Testis (tissue), 2 donors: Measurements from ENCODE around the gene SMLR1.

Source experiments
- CTCF ChIP-seq, 3 experiments: fragments of 450-650 bp in 2 of 3; fragments of 200-600 bp in 1 of 3; sonication (generic) in 1 of 3; IDR thresholded peaks; one replicate each; pipeline ENCODE4 v1.5.1; 2016 to 2019; ENCODE audit warnings: antibody characterized with exemption in 3 of 3, mild to moderate bottlenecking in 2 of 3, moderate library complexity in 1 of 3
- POLR2A ChIP-seq: fragments of 450-650 bp; IDR thresholded peaks from one replicate; pipeline ENCODE4 v1.6.1; 2017; ENCODE audit warnings: antibody characterized with exemption, mild to moderate bottlenecking, moderate library complexity

GRCh38 chr6:130838951-130839350 is 11.7 kb downstream of the SMLR1 start:
- TF ChIP-seq CTCF (IDR thresholded peaks at IDR 0.05) (no peak), POLR2A (no peak)
